Epithelial cell of esophagus (primary cell): ENCODE results near the gene KRT15.

Experiments
- DNase-seq: peaks from one replicate; pipeline ENCODE4 v3.0.0; 2010; ENCODE audit warnings: low read depth
- H3K4me3 ChIP-seq: 2 replicates; pipeline ENCODE4 v1.5.1; 2011; ENCODE audit warnings: mild to moderate bottlenecking, low read length, control low read depth
- TF ChIP-seq, protein P1 (sequence below): IDR thresholded peaks from 2 replicates; pipeline ENCODE4 v1.5.1; 2011; ENCODE audit warnings: low read depth, mild to moderate bottlenecking, low read length, control low read depth, inconsistent platforms; ENCODE audit not compliant: insufficient read depth; ENCODE audit errors: missing control alignments

Gene KRT15

DNA sequence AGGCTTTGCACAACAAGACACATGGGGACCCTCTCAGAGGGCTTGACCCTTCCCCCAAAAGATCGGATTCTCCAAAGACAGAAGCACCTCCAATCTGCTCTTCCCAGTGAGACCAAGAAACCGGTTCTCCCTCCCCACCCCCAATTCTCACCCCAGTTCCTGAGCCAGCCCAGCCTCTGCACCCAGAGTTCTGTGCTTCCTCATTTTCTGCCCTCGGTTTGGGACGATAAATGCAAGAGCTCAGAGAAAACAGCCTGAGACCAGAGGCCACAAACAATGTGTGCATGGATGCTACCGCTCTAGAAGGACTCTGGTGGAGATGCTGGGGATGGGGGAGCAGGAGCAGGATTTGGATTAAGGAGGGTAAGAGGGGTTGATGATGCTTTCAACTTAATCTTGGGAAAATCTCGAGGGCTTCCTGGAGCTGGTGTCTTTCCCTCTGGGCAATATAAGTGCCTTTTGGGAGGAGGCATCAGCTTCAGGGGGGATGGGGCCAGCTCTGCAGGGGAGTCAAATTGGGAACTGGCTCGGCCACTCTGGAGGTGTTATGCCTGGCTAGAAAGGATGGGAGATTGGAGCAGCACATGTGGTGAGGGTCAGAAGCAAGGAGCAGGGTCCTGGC is 6.0 kb downstream of the KRT15 start:
- H3K4me3 ChIP-seq, result no peak overlapping the region
- TF ChIP-seq, protein P1, sequence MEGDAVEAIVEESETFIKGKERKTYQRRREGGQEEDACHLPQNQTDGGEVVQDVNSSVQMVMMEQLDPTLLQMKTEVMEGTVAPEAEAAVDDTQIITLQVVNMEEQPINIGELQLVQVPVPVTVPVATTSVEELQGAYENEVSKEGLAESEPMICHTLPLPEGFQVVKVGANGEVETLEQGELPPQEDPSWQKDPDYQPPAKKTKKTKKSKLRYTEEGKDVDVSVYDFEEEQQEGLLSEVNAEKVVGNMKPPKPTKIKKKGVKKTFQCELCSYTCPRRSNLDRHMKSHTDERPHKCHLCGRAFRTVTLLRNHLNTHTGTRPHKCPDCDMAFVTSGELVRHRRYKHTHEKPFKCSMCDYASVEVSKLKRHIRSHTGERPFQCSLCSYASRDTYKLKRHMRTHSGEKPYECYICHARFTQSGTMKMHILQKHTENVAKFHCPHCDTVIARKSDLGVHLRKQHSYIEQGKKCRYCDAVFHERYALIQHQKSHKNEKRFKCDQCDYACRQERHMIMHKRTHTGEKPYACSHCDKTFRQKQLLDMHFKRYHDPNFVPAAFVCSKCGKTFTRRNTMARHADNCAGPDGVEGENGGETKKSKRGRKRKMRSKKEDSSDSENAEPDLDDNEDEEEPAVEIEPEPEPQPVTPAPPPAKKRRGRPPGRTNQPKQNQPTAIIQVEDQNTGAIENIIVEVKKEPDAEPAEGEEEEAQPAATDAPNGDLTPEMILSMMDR, result no peak
- no peak for DNase-seq

DNA sequence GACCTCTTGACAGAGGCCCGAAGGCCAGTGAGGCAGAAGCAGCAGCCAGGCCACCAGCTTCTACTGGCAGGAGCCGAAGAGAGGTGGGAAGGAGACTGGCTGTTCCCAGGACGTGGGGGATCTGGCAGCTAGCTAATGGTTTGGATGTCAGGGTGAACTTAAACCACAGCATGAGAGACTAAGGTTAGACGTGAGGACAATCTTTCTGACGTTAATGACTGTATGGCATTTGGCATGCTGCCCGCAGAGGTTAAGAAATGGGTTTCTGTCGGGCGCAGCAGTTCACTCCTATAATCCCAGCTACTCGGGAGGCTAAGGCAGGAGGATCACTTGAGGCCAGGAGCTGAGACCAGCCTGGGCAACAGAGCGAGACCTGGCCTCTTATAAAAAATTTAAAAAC is 7.0 kb downstream of the KRT15 start:
- TF ChIP-seq, protein P1, result no peak
- no peak for DNase-seq
- no peak overlapping the region for H3K4me3 ChIP-seq

DNA sequence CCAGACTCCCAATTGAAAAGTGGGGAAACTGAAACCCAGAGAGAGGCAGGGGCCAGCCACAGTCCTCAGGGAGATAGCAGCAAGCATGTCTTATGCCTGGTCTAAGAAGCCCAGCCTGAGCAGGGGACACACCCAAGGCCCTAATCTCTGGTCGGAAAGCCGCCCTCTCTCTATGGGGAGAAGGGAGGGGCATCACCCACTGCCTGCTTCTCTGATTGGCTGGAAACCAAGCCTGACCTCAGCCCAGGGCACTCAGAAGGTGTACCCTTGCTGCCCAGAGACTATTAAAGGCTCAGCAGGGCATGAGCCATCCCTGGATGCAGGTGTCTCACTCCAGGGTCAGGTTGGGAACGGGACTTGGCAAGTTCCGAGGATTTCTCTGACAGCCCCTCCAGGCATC is 7.6 kb downstream of the KRT15 start:
- DNase-seq, result no peak
- no peak overlapping the region for H3K4me3 ChIP-seq
- TF ChIP-seq, protein P1, result no peak

DNA sequence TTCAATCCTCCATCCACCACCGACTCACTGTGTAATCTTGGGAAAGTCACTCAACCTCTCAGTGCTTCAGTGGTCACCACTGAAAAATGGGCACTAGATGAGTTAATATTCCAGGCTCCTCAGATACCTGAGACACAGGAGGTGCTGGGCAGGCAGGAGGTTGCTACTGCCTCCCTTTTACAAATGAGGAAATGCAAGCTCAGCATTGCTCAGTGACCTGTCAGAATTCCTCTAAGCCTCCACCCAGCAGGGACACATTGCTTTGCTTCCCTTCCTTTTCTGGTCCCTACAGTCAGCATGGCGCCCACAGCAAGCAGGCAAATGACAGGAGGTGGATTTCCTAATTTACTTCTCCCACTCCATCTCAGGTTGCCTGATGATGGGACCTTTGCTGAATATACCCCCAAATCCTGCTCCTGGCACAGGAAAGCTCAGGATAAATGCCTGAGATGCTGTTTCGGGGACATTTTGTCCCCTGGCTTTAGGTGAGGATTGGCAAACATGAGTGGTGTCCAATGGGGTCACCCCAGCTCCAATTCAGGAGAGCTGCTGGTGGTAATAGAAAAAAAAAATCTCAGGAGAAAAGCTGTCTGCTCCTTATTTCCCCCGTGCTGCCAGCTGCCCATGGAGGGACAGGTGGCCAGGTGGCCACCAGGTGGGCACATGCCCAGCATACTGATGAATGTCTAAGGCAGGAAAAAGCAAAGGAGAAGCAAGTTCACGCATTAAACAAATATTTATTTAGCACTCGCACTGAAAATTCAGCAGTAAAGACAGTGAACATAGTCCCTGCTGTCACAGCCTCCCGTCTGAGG is 8.2 kb downstream of the KRT15 start:
- TF ChIP-seq, protein P1, result no peak
- peak; percentile 56 for DNase-seq
- no peak overlapping the region for H3K4me3 ChIP-seq

DNA sequence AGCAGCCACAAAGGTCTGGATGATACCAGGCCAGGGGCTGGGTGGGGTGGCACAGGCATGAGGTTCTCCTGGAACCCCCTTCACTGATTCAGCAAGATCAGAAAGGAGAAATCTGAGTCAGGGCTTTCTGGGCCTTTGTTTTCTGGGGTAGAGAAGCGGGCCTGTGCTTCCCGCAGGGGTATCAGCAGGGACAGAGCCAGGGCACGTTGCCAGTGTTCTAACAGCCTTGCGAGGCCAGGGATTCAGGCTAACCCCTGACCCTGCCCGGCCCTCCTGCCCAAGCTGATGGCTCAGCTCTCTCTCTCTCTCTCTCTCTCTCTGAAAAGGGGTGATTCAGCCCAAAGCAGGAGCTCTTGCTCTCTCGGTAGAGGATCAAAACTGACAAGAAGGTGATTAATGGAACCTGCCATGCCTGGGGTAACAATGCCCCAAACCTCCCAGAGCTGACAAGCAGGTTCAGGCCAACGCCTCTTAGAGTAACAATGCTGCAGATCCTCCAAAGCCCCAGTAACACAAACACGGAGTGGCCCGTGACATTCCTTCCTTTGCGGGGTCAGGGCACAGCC is 11.3 kb downstream of the KRT15 start:
- H3K4me3 ChIP-seq, result no peak overlapping the region
- TF ChIP-seq, protein P1, result no peak
- peak; percentile 88 for DNase-seq

DNA sequence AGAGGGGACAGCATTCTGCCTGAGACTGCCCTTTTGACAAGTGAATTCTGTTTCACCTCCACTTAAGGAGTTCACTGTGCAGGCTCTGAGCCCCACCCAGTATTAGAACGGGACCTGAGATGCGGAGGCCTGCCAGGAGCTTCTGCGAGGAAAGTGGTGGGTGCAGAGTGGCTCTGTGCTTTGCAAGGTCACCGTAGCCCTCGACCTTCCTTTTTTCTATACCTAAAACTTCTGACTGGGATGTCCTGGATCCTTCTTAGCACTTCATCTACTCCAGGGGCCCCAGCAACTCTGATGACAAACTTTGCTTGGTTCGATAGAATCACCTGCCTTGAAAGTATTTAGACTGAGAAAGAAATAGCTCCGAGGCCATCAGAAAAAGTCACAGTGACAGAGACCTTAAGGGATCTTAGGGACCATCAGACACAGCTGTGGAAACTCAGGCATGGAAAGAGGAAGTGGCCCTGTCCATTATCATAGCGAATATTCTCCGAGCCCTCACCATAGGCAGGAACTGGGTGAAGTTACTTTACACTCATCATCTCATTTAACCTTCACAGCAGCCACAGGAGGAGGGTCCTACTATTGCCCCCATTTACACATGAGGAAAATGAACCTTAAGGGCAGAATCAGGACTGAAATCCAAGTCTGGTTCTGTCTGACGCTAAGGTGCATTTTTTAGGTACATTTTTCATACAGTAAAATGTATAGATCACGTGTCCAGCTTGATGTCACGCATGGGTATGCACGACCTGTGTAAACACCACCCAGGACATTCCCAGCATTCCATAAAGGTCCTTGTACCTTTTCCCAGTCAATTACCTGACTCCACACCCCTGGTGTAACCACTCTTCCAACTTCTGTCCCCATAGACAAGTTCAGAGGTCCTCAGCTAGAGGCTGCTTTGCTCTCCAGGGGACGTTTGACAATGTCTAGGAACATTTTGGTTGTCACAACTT is 12.6 kb downstream of the KRT15 start:
- no peak overlapping the region for H3K4me3 ChIP-seq
- DNase-seq, result no peak
- TF ChIP-seq, protein P1, result no peak
